Hepatocyte (in vitro differentiated cells): ENCODE data around the gene MRPL53.

Experiments
- CTCF ChIP-seq: fragments of 200-600 bp; sonication (generic); IDR thresholded peaks from 2 replicates; pipeline ENCODE4 v1.5.1; 2016; ENCODE audit warnings: antibody characterized with exemption, mild to moderate bottlenecking; ENCODE audit not compliant: poor library complexity
- EZH2 ChIP-seq: fragments of 200-600 bp; sonication (generic); IDR thresholded peaks from 2 replicates; pipeline ENCODE4 v1.6.1; 2016; ENCODE audit warnings: antibody characterized with exemption, mild to moderate bottlenecking, borderline replicate concordance
- EZH2phosphoT487 ChIP-seq: fragments of 200-600 bp; sonication (generic); IDR thresholded peaks from one replicate; pipeline ENCODE4 v1.6.1; 2018; ENCODE audit warnings: antibody characterized with exemption, mild to moderate bottlenecking, low read depth, moderate library complexity; ENCODE audit not compliant: unreplicated experiment, severe bottlenecking

DNA sequence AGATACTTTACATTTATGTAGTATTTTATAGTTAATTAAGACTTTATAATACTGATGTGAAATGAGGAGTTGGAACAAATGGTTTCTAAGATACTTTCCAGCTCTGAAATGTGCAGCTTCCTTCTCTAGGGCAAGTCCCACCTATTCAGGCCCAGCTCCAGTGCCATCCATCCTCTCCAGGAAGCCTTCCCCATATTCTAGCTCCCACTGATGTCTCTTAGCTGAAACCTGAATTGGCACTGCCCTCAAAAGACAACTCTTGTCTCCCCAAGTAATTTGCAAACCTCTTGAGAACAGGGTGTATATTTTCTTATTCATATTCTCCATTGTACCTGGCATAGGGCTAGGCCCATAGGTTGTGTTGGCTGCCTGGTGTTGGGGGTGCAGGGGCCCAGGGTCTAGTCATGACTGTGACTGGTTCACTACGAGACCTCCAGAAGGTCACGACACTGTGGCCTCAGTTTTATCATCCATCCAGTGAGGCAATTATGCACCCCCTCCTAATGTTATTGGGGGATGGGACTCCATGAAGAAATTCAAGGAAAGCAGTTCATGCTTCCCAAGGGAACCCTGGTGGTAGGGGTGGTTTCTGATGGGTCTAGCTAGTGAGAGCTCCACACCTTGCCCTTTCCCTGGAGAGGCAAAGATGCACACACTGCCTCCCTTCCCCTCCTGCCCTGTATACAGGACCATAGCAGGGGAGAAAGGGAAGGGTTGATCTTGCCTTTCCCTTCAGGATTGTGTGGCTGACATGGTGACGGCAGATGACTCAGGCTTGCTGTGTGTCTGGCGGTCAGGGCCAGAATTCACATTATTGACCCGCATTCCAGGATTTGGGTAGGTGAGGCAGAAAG, 48.1 kb downstream of the MRPL53 start:
- TF ChIP-seq CTCF (no peak), EZH2 (no peak), EZH2phosphoT487 (no peak)
